ENCODE data around the gene FOXE1. TPM values are rescaled to one million over a fixed set of nuclear protein-coding genes. Genes with fewer than 3 reads are reported as not detected.
A peak's percentile ranks its signal among the peaks of the same experiment; 100 is the strongest.

FOXE1 gene
- total RNA-seq, 1 donor from 2014 or later = not detected

DNA sequence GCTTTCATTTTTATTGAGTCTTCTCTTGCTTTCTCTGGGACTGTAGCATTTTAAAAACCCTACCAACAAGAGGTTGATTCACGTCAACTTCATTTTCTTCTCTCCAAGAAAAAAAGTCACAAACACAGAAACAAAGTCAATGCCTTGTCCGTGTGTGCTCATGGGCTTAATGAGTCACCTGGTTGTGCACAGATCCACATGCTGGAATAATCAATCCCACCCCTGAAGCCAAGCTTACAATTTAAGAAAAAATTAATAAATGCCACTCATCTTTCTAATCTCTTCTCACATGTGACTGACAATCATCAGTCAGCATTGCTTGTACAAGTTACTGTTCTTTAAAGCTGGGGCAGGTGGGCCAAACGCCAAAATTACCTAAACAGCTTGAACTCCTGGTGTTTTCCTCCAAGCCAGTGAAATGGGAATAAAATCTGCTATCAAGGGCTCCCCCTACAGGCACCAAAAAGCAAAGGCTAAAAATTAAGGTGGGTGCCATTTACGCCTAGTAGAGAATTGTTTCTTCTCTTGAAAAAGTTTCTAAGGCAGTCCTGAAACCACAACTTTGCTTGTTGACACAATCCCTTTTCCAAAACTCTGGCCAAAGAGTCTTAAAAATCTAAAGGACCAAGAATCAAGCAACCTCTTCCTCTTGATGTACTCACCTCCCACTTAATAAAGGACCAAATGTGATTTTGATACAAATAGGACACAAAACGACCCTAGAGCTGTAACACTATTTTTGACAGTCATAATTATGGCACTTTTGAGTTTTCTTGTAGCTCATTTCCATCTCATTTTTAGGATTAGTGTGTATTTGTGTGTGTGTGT lies 47.9 kb downstream of the FOXE1 start:
- Mint-ChIP-seq H3K27ac (ENCODE audit: unreplicated experiment) (no peak overlapping the region), H3K9me3 (ENCODE audit: unreplicated experiment) (no peaks in the 10 kb centered on the region), H3K4me1 (ENCODE audit: unreplicated experiment) (peaks cover 2% of the 10 kb centered on the region), H3K27me3 (ENCODE audit: unreplicated experiment) (peaks cover 4% of the 10 kb centered on the region), H3K36me3 (ENCODE audit: low read depth, unreplicated experiment) (no peaks in the 10 kb centered on the region), H3K4me3 (ENCODE audit: unreplicated experiment) (no peak overlapping the region)
- peak; percentile 70 for TF ChIP-seq CTCF (IDR thresholded peaks at IDR 0.05; ENCODE audit: unreplicated experiment)
- peak; percentile 23 for DNase-seq (ENCODE audit: low spot score)

DNA sequence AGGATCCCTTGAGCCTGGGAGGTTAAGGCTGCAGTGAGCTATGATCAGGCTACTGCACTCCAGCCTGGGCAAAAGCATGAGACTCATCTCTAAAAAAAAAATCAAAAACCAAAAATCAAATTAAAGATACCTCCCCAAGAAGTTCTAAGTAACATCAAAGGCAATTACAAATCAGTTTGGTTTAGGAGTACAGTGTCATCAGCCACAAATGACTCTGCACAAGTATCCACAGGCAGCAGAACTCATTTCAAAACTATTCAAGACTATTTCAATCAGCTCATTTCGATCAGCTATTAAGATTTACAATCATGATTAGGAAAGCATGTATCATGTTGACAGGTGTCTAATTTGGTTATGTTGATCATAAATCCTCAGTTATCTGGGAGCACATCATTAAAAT lies 50.2 kb downstream of the FOXE1 start:
- Mint-ChIP-seq H3K27me3 (ENCODE audit: unreplicated experiment) (peaks cover 4% of the 10 kb centered on the region), H3K4me3 (ENCODE audit: unreplicated experiment) (no peak overlapping the region), H3K4me1 (ENCODE audit: unreplicated experiment) (peaks cover 12% of the 10 kb centered on the region), H3K27ac (ENCODE audit: unreplicated experiment) (no peak overlapping the region), H3K9me3 (ENCODE audit: unreplicated experiment) (no peaks in the 10 kb centered on the region), H3K36me3 (ENCODE audit: low read depth, unreplicated experiment) (peaks cover 8% of the 10 kb centered on the region)
- DNase-seq (ENCODE audit: low spot score) = no peak
- no peak for TF ChIP-seq CTCF (IDR thresholded peaks at IDR 0.05; ENCODE audit: unreplicated experiment)

- H3K4me3 Mint-ChIP-seq (ENCODE audit: unreplicated experiment) = no peak overlapping the region
- H3K9me3 Mint-ChIP-seq (ENCODE audit: unreplicated experiment) = no peaks in the 10 kb centered on the region
- H3K4me1 Mint-ChIP-seq (ENCODE audit: unreplicated experiment) = peaks cover 12% of the 10 kb centered on the region
- TF ChIP-seq CTCF (IDR thresholded peaks at IDR 0.05; ENCODE audit: unreplicated experiment) = no peak
- H3K27ac Mint-ChIP-seq (ENCODE audit: unreplicated experiment) = no peak overlapping the region
- peaks cover 12% of the 10 kb centered on the region for H3K36me3 Mint-ChIP-seq (ENCODE audit: low read depth, unreplicated experiment)
- H3K27me3 Mint-ChIP-seq (ENCODE audit: unreplicated experiment) = peaks cover 2% of the 10 kb centered on the region
- DNase-seq (ENCODE audit: low spot score) = no peak
Observed at GRCh38 chr9:97904725-97905124, 51.7 kb downstream of the FOXE1 start.

DNA sequence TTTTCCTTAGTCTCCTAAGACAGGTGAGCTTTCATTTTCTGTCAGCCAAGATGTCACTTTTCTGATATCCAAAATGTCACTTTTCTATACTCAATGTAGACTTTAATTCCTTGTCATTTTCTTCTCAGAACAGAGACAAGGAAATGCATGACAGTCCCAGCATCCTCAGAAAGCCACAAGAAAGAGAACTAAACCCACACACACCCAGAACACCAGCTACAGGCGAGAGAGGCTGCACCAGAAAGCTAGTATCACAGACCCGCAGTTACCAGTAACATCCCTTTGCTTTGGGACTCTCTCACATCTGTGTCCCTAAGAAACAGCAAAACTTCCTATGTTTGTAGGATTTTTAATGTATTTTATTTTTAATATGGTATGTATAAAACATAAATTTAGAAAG lies 52.2 kb downstream of the FOXE1 start:
- Mint-ChIP-seq H3K4me3 (ENCODE audit: unreplicated experiment) (no peak overlapping the region), H3K36me3 (ENCODE audit: low read depth, unreplicated experiment) (peaks cover 15% of the 10 kb centered on the region), H3K9me3 (ENCODE audit: unreplicated experiment) (no peaks in the 10 kb centered on the region), H3K27me3 (ENCODE audit: unreplicated experiment) (peaks cover 2% of the 10 kb centered on the region), H3K27ac (ENCODE audit: unreplicated experiment) (no peak overlapping the region), H3K4me1 (ENCODE audit: unreplicated experiment) (peaks cover 12% of the 10 kb centered on the region)
- no peak for DNase-seq (ENCODE audit: low spot score)
- no peak for TF ChIP-seq CTCF (IDR thresholded peaks at IDR 0.05; ENCODE audit: unreplicated experiment)

Other genes with a start within 250 kb of the FOXE1 start
- gene TSTD2, start 219.9 kb upstream of the FOXE1 start, total RNA-seq (ENCODE audit: unreplicated experiment) = 17.5 TPM
- gene NCBP1, start 219.4 kb upstream of the FOXE1 start, total RNA-seq (ENCODE audit: unreplicated experiment) = 34.6 TPM
- 10.0 TPM for gene XPA, start 155.9 kb upstream of the FOXE1 start, total RNA-seq (ENCODE audit: unreplicated experiment)
- gene TRMO, start 69.3 kb downstream of the FOXE1 start, total RNA-seq (ENCODE audit: unreplicated experiment) = 6.8 TPM
- 0.44 TPM for gene HEMGN, start 84.9 kb downstream of the FOXE1 start, total RNA-seq (ENCODE audit: unreplicated experiment)
- 108 TPM for gene ANP32B, start 130.1 kb downstream of the FOXE1 start, total RNA-seq (ENCODE audit: unreplicated experiment)
- 41.4 TPM for gene NANS, start 203.5 kb downstream of the FOXE1 start, total RNA-seq (ENCODE audit: unreplicated experiment)

All from endothelial cell (in vitro differentiated cells).